Measurements from ENCODE around the gene FXYD5.

FXYD5 gene

DNA sequence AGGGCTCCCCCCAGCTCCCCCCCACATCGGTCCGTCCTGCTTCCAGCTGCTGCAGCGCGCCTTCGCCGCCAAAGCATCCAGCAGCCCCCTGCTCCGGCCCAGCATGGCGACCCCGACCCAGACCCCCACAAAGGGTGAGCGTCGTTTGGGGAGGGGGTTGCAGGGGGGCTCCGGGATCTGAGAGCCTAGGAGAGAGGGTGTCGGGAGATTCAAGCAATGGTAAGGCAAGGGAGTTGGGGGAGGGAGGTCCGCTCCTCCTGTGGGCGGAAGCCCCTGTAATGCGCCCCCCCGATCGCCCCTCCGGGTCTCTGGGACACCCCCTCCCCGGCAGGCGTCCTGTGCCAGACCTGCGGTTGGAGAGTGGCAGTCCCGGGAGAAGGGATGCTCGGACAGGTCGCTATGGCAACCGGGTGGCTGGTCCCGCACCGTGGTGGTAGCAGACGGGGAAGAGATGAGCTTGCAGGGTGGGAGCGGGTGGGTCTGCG is 11.3 kb upstream of the FXYD5 start, which contains the start of gene FXYD7:
Gene FXYD7 (plus strand): TSS at position 25 of the 485 bp plus-strand sequence. CDS start 79 bp downstream, at position 104.
- TF ChIP-seq TCF4 (CRISPR knock-in tag; IDR thresholded peaks at IDR 0.05; ENCODE audit: borderline replicate concordance) (no peak), ARNTL (CRISPR knock-in tag; IDR thresholded peaks at IDR 0.05; ENCODE audit: borderline replicate concordance, low read depth) (no peak), ZNF565 (CRISPR knock-in tag; conservative IDR thresholded peaks at IDR 0.05; ENCODE audit: low read depth) (no peak), ZFP3 (CRISPR knock-in tag; IDR thresholded peaks at IDR 0.05) (no peak), OSR1 (CRISPR knock-in tag; IDR thresholded peaks at IDR 0.05) (no peak), GLIS3 (CRISPR knock-in tag; IDR thresholded peaks at IDR 0.05) (no peak), TOX (CRISPR knock-in tag; IDR thresholded peaks at IDR 0.05; ENCODE audit: borderline replicate concordance) (no peak), RARB (CRISPR knock-in tag; IDR thresholded peaks at IDR 0.05) (no peak), ZFP30 (CRISPR knock-in tag; IDR thresholded peaks at IDR 0.05) (no peak), CSDC2 (CRISPR knock-in tag; IDR thresholded peaks at IDR 0.05) (no peak)
- TF ChIP-seq, protein P1, sequence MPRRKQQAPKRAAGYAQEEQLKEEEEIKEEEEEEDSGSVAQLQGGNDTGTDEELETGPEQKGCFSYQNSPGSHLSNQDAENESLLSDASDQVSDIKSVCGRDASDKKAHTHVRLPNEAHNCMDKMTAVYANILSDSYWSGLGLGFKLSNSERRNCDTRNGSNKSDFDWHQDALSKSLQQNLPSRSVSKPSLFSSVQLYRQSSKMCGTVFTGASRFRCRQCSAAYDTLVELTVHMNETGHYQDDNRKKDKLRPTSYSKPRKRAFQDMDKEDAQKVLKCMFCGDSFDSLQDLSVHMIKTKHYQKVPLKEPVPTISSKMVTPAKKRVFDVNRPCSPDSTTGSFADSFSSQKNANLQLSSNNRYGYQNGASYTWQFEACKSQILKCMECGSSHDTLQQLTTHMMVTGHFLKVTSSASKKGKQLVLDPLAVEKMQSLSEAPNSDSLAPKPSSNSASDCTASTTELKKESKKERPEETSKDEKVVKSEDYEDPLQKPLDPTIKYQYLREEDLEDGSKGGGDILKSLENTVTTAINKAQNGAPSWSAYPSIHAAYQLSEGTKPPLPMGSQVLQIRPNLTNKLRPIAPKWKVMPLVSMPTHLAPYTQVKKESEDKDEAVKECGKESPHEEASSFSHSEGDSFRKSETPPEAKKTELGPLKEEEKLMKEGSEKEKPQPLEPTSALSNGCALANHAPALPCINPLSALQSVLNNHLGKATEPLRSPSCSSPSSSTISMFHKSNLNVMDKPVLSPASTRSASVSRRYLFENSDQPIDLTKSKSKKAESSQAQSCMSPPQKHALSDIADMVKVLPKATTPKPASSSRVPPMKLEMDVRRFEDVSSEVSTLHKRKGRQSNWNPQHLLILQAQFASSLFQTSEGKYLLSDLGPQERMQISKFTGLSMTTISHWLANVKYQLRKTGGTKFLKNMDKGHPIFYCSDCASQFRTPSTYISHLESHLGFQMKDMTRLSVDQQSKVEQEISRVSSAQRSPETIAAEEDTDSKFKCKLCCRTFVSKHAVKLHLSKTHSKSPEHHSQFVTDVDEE (CRISPR knock-in tag; IDR thresholded peaks at IDR 0.05): no peak
- TF ChIP-seq, protein P2, sequence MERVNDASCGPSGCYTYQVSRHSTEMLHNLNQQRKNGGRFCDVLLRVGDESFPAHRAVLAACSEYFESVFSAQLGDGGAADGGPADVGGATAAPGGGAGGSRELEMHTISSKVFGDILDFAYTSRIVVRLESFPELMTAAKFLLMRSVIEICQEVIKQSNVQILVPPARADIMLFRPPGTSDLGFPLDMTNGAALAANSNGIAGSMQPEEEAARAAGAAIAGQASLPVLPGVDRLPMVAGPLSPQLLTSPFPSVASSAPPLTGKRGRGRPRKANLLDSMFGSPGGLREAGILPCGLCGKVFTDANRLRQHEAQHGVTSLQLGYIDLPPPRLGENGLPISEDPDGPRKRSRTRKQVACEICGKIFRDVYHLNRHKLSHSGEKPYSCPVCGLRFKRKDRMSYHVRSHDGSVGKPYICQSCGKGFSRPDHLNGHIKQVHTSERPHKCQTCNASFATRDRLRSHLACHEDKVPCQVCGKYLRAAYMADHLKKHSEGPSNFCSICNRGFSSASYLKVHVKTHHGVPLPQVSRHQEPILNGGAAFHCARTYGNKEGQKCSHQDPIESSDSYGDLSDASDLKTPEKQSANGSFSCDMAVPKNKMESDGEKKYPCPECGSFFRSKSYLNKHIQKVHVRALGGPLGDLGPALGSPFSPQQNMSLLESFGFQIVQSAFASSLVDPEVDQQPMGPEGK (CRISPR knock-in tag; IDR thresholded peaks at IDR 0.05; ENCODE audit: borderline replicate concordance): no peak
- TF ChIP-seq, protein P3, sequence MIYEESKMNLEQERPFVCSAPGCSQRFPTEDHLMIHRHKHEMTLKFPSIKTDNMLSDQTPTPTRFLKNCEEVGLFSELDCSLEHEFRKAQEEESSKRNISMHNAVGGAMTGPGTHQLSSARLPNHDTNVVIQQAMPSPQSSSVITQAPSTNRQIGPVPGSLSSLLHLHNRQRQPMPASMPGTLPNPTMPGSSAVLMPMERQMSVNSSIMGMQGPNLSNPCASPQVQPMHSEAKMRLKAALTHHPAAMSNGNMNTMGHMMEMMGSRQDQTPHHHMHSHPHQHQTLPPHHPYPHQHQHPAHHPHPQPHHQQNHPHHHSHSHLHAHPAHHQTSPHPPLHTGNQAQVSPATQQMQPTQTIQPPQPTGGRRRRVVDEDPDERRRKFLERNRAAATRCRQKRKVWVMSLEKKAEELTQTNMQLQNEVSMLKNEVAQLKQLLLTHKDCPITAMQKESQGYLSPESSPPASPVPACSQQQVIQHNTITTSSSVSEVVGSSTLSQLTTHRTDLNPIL (CRISPR knock-in tag; IDR thresholded peaks at IDR 0.05; ENCODE audit: low read depth): no peak
- TF ChIP-seq, protein P4, sequence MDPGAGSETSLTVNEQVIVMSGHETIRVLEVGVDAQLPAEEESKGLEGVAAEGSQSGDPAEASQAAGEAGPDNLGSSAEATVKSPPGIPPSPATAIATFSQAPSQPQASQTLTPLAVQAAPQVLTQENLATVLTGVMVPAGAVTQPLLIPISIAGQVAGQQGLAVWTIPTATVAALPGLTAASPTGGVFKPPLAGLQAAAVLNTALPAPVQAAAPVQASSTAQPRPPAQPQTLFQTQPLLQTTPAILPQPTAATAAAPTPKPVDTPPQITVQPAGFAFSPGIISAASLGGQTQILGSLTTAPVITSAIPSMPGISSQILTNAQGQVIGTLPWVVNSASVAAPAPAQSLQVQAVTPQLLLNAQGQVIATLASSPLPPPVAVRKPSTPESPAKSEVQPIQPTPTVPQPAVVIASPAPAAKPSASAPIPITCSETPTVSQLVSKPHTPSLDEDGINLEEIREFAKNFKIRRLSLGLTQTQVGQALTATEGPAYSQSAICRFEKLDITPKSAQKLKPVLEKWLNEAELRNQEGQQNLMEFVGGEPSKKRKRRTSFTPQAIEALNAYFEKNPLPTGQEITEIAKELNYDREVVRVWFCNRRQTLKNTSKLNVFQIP (CRISPR knock-in tag; IDR thresholded peaks at IDR 0.05; ENCODE audit: borderline replicate concordance, low read depth): no peak
- ATAC-seq: no peak

DNA sequence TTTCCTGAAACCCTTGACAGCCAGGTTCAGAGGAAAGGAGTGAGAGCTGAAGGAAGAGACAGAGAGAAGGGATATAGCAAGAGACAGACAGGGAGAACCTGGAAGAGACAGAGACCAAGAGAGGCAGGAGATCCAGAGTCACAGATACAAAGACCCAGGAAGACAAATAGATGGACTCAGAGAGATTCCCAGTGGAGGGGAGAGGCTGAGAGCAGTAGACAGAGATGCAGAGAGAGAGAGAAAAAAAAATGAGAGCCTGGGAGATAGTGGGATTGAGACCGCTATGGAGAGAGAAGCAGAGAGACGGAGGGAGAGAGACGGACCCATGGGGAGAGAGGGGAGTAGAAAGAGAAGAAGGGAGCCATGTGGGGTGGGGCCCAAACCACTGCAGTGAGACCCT is 10.7 kb upstream of the FXYD5 start:
- TF ChIP-seq ZC3H10 (CRISPR knock-in tag; IDR thresholded peaks at IDR 0.05): no peak
- TF ChIP-seq, protein P4 (CRISPR knock-in tag; IDR thresholded peaks at IDR 0.05; ENCODE audit: borderline replicate concordance, low read depth): no peak
- no peak for TF ChIP-seq ARNTL (CRISPR knock-in tag; IDR thresholded peaks at IDR 0.05; ENCODE audit: borderline replicate concordance, low read depth)
- no peak for TF ChIP-seq PPARA (CRISPR knock-in tag; IDR thresholded peaks at IDR 0.05; ENCODE audit: borderline replicate concordance)

DNA sequence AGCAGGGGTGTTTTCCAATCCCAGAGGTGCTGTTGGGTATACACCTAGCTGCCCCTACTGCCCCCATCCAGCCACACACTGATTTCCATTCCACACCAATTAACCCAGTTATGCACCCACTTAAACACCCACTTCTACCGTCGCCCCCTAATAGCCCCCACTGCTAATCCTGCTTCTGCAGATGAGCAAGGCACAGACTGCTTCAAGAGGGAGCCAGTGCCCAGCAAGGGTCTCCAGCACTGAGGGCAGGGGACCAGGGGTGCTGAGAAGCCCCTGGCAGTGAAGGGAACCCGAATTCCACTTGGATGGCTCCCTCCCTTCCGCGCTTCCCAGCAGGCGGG is 10.3 kb upstream of the FXYD5 start:
- no peak for ATAC-seq
- TF ChIP-seq BACH2 (CRISPR knock-in tag; IDR thresholded peaks at IDR 0.05; ENCODE audit: borderline replicate concordance) (no peak), ZFP30 (CRISPR knock-in tag; IDR thresholded peaks at IDR 0.05) (no peak), CSDC2 (CRISPR knock-in tag; IDR thresholded peaks at IDR 0.05) (no peak), ARNTL (CRISPR knock-in tag; IDR thresholded peaks at IDR 0.05; ENCODE audit: borderline replicate concordance, low read depth) (no peak), ZC3H10 (CRISPR knock-in tag; IDR thresholded peaks at IDR 0.05) (no peak), TOX (CRISPR knock-in tag; IDR thresholded peaks at IDR 0.05; ENCODE audit: borderline replicate concordance) (no peak), ZNF565 (CRISPR knock-in tag; conservative IDR thresholded peaks at IDR 0.05; ENCODE audit: low read depth) (no peak), GLIS3 (CRISPR knock-in tag; IDR thresholded peaks at IDR 0.05) (no peak), TCF4 (CRISPR knock-in tag; IDR thresholded peaks at IDR 0.05; ENCODE audit: borderline replicate concordance) (no peak), ZFP3 (CRISPR knock-in tag; IDR thresholded peaks at IDR 0.05) (no peak), ZNF8 (CRISPR knock-in tag; IDR thresholded peaks at IDR 0.05) (no peak), PPARA (CRISPR knock-in tag; IDR thresholded peaks at IDR 0.05; ENCODE audit: borderline replicate concordance) (no peak)
- TF ChIP-seq, protein P1 (CRISPR knock-in tag; IDR thresholded peaks at IDR 0.05): no peak
- TF ChIP-seq, protein P2 (CRISPR knock-in tag; IDR thresholded peaks at IDR 0.05; ENCODE audit: borderline replicate concordance): no peak
- TF ChIP-seq, protein P5, sequence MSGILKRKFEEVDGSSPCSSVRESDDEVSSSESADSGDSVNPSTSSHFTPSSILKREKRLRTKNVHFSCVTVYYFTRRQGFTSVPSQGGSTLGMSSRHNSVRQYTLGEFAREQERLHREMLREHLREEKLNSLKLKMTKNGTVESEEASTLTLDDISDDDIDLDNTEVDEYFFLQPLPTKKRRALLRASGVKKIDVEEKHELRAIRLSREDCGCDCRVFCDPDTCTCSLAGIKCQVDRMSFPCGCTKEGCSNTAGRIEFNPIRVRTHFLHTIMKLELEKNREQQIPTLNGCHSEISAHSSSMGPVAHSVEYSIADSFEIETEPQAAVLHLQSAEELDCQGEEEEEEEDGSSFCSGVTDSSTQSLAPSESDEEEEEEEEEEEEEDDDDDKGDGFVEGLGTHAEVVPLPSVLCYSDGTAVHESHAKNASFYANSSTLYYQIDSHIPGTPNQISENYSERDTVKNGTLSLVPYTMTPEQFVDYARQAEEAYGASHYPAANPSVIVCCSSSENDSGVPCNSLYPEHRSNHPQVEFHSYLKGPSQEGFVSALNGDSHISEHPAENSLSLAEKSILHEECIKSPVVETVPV (CRISPR knock-in tag; IDR thresholded peaks at IDR 0.05): no peak

More for the DNA sequence above, 10.7 kb upstream of the FXYD5 start:
- ATAC-seq: no peak

Data from SK-N-SH treated with all-trans-retinoic acid at 6 μM for 48 hours (cell line).